ENCODE measurements around the gene SYNGR1. TPM values are rescaled to one million over a fixed set of nuclear protein-coding genes. Genes with fewer than 3 reads are reported as not detected.

Gene SYNGR1
- total RNA-seq, 1 experiment from 2014 or later = 17.8 TPM

DNA sequence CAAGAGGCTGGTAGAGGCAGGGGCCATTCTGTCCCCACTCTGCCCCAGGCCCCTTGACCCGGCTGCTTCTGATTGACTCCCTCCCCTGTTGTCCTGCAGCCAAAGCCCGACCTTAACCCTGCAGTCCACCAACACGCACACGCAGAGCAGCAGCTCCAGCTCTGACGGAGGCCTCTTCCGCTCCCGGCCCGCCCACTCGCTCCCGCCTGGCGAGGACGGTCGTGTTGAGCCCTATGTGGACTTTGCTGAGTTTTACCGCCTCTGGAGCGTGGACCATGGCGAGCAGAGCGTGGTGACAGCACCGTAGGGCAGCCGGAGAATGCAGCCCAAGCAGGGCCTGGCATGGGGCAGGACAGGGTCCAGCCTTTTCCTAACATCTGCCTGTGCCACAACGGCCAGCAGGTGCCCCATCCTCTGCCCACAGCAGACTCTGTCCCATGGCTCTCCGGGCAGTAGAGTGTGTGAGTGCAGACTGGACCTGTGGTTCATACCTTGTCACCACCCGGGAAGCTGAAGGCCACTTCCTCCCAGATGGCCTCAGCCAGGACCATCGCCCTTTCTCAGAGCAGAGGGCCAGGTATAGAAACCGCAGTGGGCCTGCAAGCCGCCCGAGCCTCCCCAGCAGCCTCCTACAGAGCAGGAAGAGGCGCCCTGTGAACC lies 80.3 kb downstream of the SYNGR1 start:
- ChIA-PET POLR2A (no interaction called here), CTCF (no interaction called here)
- Histone ChIP-seq H3K36me3 (ENCODE audit: control insufficient read depth, insufficient read depth, low read length) (no peaks in the 10 kb centered on the region; the same call in 1 of the 2 replicates), H3K4me1 (ENCODE audit: control insufficient read depth, insufficient read depth, low read length) (no peaks in the 10 kb centered on the region), H3K27me3 (ENCODE audit: control insufficient read depth, insufficient read depth, low read length) (no peaks in the 10 kb centered on the region), H3K27ac (ENCODE audit: low read length) (no peak overlapping the region), H3K4me3 (ENCODE audit: low read depth in 2 of 2, low read length in 2 of 2) (no peak overlapping the region), H3K9me3 (ENCODE audit: control insufficient read depth, insufficient read depth, low read depth, low read length) (no peaks in the 10 kb centered on the region)
- intact Hi-C loops (cut with micrococcal nuclease; ENCODE audit: unreplicated experiment) (no loop called here), in situ Hi-C loops (cut with HindIII; ENCODE audit: low pct_unique_long_range_greater_than_20kb, low sequenced_read_pairs) (no loop called here)
- TF ChIP-seq SIN3A (IDR thresholded peaks at IDR 0.05; ENCODE audit: borderline replicate concordance, insufficient read depth, low read depth, low read length) = no peak
- no peak for TF ChIP-seq TCF7L2 (IDR thresholded peaks at IDR 0.05; ENCODE audit: low read depth, low read length)
- TF ChIP-seq, protein P1, sequence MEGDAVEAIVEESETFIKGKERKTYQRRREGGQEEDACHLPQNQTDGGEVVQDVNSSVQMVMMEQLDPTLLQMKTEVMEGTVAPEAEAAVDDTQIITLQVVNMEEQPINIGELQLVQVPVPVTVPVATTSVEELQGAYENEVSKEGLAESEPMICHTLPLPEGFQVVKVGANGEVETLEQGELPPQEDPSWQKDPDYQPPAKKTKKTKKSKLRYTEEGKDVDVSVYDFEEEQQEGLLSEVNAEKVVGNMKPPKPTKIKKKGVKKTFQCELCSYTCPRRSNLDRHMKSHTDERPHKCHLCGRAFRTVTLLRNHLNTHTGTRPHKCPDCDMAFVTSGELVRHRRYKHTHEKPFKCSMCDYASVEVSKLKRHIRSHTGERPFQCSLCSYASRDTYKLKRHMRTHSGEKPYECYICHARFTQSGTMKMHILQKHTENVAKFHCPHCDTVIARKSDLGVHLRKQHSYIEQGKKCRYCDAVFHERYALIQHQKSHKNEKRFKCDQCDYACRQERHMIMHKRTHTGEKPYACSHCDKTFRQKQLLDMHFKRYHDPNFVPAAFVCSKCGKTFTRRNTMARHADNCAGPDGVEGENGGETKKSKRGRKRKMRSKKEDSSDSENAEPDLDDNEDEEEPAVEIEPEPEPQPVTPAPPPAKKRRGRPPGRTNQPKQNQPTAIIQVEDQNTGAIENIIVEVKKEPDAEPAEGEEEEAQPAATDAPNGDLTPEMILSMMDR (IDR thresholded peaks at IDR 0.05) = no peak
- TF ChIP-seq, protein P2, sequence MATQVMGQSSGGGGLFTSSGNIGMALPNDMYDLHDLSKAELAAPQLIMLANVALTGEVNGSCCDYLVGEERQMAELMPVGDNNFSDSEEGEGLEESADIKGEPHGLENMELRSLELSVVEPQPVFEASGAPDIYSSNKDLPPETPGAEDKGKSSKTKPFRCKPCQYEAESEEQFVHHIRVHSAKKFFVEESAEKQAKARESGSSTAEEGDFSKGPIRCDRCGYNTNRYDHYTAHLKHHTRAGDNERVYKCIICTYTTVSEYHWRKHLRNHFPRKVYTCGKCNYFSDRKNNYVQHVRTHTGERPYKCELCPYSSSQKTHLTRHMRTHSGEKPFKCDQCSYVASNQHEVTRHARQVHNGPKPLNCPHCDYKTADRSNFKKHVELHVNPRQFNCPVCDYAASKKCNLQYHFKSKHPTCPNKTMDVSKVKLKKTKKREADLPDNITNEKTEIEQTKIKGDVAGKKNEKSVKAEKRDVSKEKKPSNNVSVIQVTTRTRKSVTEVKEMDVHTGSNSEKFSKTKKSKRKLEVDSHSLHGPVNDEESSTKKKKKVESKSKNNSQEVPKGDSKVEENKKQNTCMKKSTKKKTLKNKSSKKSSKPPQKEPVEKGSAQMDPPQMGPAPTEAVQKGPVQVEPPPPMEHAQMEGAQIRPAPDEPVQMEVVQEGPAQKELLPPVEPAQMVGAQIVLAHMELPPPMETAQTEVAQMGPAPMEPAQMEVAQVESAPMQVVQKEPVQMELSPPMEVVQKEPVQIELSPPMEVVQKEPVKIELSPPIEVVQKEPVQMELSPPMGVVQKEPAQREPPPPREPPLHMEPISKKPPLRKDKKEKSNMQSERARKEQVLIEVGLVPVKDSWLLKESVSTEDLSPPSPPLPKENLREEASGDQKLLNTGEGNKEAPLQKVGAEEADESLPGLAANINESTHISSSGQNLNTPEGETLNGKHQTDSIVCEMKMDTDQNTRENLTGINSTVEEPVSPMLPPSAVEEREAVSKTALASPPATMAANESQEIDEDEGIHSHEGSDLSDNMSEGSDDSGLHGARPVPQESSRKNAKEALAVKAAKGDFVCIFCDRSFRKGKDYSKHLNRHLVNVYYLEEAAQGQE (IDR thresholded peaks at IDR 0.05; ENCODE audit: insufficient read depth in 1 of 2, low read depth in 2 of 2, low read length in 1 of 2) = no peak
- DNase-seq (ENCODE audit: low read depth, low spot score) (no peak), ATAC-seq (no peak)
- BruUV-seq (replicated peaks) = no TSS peak

DNA sequence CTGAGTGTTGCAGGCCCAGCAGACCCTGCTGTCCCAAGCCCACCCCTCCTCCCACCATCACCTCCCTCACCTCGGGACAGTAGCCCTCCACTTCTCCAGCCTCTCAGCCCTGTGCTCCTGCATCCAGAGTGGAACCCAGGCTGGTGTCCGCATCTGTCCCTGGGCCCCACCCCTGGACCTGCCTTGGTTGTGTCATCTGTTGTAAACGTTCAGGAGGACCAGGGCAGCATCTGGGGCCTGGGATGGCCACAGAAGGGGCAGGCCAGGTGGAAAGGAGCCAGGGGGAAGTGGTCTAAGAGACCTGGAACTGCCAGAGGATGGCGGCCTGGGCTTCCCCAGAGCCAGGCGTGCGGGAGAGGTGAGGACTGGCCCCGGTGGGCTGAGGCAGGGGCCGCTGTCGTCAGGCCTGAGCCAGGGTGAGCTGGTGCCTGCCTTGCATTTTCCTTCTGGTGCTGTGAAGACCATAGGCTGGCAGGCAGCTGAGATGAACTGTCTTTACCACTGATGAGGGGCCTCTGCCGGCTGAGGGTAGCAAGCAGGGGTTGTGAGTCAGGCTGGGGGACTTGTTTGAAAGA lies 80.9 kb downstream of the SYNGR1 start:
- Histone ChIP-seq H3K4me1 (ENCODE audit: control insufficient read depth, insufficient read depth, low read length) (no peaks in the 10 kb centered on the region), H3K36me3 (ENCODE audit: control insufficient read depth, insufficient read depth, low read length) (no peaks in the 10 kb centered on the region; the same call in 1 of the 2 replicates), H3K4me3 (ENCODE audit: low read depth in 2 of 2, low read length in 2 of 2) (no peak overlapping the region), H3K9me3 (ENCODE audit: control insufficient read depth, insufficient read depth, low read depth, low read length) (no peaks in the 10 kb centered on the region), H3K27ac (ENCODE audit: low read length) (no peak overlapping the region), H3K27me3 (ENCODE audit: control insufficient read depth, insufficient read depth, low read length) (no peaks in the 10 kb centered on the region)
- BruUV-seq (replicated peaks) = no TSS peak
- TF ChIP-seq, protein P1 (IDR thresholded peaks at IDR 0.05) = no peak
- TF ChIP-seq SIN3A (IDR thresholded peaks at IDR 0.05; ENCODE audit: borderline replicate concordance, insufficient read depth, low read depth, low read length) = no peak
- no peak for TF ChIP-seq TCF7L2 (IDR thresholded peaks at IDR 0.05; ENCODE audit: low read depth, low read length)
- TF ChIP-seq, protein P2 (IDR thresholded peaks at IDR 0.05; ENCODE audit: insufficient read depth in 1 of 2, low read depth in 2 of 2, low read length in 1 of 2) = no peak
- no peak for TF ChIP-seq POLR2AphosphoS5 (IDR thresholded peaks at IDR 0.05; ENCODE audit: low read depth, low read length)
- in situ Hi-C loops (cut with HindIII; ENCODE audit: low pct_unique_long_range_greater_than_20kb, low sequenced_read_pairs) = no loop called here
- POLR2A ChIA-PET = no interaction called here
- DNase-seq (ENCODE audit: low read depth, low spot score) (no peak), ATAC-seq (no peak)
- intact Hi-C loops (cut with micrococcal nuclease; ENCODE audit: unreplicated experiment) = no loop called here
- CTCF ChIA-PET = no interaction called here
